Mammary epithelial cell (primary cell): Measurements from ENCODE around the gene CEP112.

Experiments
- EZH2 ChIP-seq: IDR thresholded peaks from 2 replicates; pipeline ENCODE4 v1.6.1; 2012; ENCODE audit warnings: low read length, inconsistent platforms, borderline replicate concordance
- TF ChIP-seq, protein P1 (sequence below), 2 donors: IDR thresholded peaks in 1 of 2; conservative IDR thresholded peaks in 1 of 2; 2 replicates each; pipeline ENCODE4 v1.5.1; 2011 to 2012; ENCODE audit warnings: inconsistent platforms in 2 of 2, low read length in 2 of 2, mild to moderate bottlenecking in 2 of 2, control low read depth in 1 of 2, low read depth in 1 of 2; ENCODE audit not compliant: insufficient read depth in 1 of 2; ENCODE audit errors: extremely low read depth in 1 of 2

DNA sequence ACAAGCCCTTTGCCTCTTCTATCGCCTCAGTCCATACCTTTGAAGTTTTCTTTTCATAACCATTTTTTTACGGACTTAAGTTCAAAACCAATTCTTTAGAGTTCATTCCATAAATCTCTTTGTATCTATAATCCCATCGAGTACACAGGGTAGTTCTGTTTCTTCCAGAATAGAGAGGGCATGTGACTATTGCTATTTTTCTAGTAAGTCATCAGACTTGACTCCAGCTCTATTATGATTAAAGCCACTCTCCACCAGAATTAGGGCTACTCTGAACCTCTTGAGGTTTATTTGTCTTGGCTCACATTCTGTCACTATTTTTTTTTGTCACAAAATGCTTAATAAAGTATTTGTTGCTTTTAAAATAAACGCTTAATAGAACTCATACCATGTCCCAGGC lies 438.6 kb downstream of the CEP112 start:
- TF ChIP-seq, protein P1, sequence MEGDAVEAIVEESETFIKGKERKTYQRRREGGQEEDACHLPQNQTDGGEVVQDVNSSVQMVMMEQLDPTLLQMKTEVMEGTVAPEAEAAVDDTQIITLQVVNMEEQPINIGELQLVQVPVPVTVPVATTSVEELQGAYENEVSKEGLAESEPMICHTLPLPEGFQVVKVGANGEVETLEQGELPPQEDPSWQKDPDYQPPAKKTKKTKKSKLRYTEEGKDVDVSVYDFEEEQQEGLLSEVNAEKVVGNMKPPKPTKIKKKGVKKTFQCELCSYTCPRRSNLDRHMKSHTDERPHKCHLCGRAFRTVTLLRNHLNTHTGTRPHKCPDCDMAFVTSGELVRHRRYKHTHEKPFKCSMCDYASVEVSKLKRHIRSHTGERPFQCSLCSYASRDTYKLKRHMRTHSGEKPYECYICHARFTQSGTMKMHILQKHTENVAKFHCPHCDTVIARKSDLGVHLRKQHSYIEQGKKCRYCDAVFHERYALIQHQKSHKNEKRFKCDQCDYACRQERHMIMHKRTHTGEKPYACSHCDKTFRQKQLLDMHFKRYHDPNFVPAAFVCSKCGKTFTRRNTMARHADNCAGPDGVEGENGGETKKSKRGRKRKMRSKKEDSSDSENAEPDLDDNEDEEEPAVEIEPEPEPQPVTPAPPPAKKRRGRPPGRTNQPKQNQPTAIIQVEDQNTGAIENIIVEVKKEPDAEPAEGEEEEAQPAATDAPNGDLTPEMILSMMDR (conservative IDR thresholded peaks at IDR 0.05 in 1 of 2, IDR thresholded peaks at IDR 0.05 in 1 of 2; ENCODE audit: extremely low read depth in 1 of 2, insufficient read depth in 1 of 2, low read depth in 1 of 2, low read length in 2 of 2), result no peak
- TF ChIP-seq EZH2, result no peak
